Raji (cell line): ENCODE results near the gene NOP14.
A peak's percentile ranks its signal among the peaks of the same experiment; 100 is the strongest.

Experiments used
- POLR2A ChIP-seq: IDR thresholded peaks from 2 replicates; pipeline ENCODE4 v1.6.1; 2011; ENCODE audit warnings: low read depth, low read length, control low read depth; ENCODE audit not compliant: insufficient read depth

The NOP14 gene

DNA sequence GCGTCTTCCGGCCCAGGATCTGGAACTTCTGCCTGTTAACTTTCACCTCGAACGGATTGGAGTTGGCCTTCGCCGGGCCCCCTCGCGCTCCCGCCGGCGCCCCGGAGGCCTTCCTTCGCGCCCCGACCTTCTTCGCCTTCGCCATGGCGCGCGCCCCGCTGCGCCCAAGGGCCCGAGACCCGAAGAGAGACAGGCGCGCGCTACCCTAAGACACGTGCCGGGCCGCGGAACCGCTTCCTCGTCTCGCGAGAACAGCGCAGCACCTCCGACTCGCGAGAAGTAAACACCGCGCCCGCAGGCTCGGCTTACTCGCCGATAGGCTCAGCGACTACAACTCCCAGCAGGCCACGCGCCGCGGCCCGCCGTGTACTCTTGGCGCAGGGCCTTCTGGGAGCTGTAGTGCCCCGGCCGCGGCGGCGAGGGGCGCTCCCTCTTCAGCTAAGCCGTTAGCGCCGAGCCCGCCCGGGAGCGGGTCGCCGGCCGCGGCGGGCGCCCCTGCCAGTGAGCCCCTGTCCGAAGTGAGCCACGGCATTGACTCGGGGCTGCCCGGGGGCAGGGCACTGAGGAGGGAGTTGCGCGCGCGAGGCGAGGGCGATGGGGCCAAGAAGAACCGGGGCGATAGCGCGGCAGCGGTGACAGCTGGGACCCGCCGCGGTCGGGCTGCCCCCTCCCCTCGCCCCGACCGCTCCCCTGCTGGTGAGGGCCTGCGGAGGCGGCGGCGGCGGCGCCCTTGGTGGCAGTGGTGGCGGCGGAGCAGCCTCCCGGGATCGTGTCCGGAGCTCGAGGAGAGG lies at the start of gene NOP14, which contains the start of gene GRK4:
NOP14 (minus strand) TSS at position 232 of the 791 bp plus-strand sequence; CDS start at position 145, 87 bp downstream.
GRK4 (plus strand) TSS at position 397 of the 791 bp plus-strand sequence. CDS start 500 bp downstream, outside the sequence.
- peak; percentile 88 for TF ChIP-seq POLR2A

GRCh38 chr4:3011456-3012220 lies 48.4 kb upstream of the NOP14 start:
- TF ChIP-seq POLR2A: no peak

DNA sequence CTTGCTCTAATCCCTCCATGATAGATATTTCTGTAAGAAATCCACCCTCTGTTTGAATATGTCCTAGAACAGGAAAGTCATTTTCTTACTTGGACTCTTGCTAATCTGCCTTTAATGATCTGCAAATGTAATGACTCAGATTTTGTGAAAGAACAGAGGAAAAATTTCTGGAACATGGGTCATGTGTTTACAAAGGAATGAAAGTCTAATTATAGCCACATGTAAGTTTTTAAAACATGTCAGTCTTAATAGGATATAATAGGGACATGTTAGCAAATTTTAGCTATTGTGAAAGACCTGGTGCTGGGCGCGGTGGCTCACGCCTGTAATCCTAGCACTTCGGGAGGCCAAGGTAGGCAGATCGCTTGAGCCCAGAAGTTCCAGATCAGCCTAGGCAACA lies 47.8 kb upstream of the NOP14 start:
- TF ChIP-seq POLR2A: no peak

DNA sequence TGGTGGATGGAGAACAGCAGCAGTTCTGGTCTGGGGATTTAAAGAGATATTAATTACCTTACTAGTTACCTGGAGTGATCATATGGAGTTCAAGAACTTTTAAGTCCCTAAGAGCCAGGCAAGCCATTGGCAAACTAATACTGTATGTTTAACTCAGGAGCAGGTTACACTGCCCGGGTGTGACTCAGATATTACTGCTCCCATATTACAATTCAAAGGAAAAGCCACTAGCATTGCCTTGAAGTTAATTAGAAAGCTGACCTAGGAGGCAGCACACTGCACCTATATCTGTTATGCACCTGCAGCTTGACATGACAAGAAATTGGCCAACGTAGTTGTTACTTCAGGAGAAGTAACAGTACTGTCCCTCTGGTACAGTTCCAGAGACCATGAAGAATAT lies 47.4 kb upstream of the NOP14 start:
- TF ChIP-seq POLR2A: no peak

DNA sequence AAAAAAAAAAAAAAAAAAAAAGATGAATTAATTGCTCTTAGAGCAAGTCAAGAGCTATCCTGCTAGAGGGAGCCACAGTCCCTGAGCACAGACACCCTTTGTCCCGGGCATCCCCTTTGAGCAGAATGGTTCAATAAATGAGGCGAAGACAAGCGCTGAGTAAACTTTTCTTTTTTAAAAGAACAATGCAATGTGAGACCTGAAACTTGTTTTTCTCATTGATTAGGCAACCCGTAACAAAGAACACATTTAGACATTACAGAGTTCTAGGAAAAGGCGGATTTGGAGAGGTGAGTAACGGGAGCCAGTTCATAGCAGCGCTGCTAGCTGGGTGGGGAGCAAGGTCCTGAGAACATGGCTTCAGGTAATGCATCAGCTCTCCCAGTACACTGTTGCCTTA lies 46.2 kb upstream of the NOP14 start:
- no peak for TF ChIP-seq POLR2A

DNA sequence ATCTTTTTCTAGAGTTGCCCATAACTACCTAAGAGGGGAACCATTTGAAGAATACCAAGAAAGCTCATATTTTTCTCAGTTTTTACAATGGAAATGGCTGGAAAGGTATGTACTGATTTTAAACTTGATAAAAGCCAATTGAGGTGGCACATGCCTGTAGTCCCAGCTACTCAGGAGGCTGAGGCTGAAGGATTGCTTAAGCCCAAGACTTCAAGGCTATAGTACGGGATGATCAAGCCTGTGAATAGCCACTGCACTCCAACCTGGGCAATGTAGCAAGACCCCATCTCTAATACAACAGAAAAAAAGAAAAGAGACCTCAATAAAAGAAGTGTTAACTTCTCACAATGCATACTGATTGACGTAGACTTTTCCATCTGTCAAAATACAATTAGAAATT lies 44.5 kb upstream of the NOP14 start:
- no peak for TF ChIP-seq POLR2A

DNA sequence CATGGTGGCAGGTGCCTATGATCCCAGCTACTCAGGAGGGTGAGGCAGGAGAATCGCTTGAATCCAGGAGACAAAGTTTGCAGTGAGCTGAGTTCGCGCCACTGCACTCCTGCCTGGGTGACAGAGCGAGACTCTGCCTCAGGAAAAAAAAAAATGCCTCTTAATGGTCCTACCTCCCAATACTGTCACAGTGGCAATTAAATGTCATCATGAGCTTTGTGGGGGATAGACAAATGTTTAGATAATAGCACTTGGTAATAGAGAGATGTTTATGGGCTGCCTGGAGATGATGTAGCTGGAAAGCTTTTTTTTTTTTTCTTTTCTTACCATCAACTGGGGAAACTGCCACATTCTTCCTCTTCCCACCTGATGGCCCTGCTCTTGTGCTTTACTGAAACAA lies 33.2 kb upstream of the NOP14 start:
- no peak for TF ChIP-seq POLR2A

- TF ChIP-seq POLR2A: no peak
Measured at GRCh38 chr4:2995546-2996265, 32.5 kb upstream of the NOP14 start.

DNA sequence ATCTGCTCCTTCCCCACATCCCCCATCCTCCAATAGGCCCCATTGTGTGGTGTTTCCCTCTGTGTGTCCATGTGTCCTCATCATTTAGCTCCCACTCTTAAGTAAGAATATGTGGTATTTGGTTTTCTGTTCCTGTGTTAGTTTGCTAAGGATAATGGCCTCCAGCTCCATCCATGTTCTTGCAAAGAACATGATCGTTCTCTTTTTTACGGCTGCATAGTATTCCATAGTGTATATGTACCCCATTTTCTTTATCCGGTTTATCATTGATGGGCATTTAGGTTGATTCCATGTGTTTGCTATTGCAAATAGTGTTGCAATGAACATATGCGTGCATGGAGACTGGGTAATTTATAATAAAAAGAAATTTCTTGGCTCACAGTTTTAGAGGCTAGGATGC lies 31.7 kb upstream of the NOP14 start:
- TF ChIP-seq POLR2A: no peak

- no peak for TF ChIP-seq POLR2A
Measured at GRCh38 chr4:2991243-2991642, 28.0 kb upstream of the NOP14 start.

DNA sequence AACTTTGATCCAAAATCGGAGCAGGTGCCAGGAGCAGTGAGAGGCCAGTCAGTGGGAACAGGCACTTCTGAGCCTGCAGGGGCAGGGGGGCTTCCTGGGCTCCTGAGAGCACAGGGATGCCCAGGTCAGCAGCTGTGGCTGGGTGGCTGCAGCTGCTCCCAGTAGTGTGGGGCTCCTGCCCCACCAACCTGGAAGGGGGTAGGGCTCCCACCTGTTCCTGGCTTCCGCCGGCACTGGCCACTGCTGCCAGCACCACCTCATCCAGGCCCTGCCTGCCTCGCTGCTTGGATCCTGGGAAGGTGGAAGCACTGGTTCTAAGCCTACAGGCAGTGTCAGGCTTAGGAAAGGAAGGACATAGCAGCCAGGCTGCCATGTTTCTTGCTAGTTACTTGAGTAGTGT lies 18.8 kb upstream of the NOP14 start:
- TF ChIP-seq POLR2A: no peak

DNA sequence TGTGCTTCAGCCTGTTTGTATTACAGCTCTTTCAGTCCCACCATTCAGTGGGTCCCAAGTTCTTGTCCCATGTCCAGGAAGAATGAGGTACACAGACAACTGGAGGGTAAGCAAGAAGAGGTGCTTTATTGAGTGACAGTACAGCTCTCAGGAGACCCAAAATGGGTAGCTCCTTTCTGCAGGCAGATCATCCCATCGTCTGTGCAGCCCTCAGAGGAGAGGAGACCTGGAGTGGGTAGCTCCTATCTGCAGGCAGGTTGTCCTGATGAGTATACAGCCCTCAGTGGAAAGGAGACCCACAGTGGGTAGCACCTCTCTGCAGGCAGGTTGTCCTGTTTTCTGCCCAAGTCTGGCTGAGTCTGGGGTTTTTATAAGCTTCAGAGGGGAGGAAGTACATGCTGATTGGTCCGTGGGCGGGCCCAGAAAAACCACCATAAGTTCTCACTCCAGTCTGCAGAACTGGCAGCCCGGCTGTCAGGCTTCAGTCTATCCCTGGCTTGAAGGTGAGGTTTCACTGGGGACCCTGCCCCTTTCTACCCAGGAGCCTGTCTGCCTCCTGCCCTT lies 18.1 kb upstream of the NOP14 start:
- no peak for TF ChIP-seq POLR2A

GRCh38 chr4:2977211-2978088 lies 14.2 kb upstream of the NOP14 start:
- no peak for TF ChIP-seq POLR2A

DNA sequence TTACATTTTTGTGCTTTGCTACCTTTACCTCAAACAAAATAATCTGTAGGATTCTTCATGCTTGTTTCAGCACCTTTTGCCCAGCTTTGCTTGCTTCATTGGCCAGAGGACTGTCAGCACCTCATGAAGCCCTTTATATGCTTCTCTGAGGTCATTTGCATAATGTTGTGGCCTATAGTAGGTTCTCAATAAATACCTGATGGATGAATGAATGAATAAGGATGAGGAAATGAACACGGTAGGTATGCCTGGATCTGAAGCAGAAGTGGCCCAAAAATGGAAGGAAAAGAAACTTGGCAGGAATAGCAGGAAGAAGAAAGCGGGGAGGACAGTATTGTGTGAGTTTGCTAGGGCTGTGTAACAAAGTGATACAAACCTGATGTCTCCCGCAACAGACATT lies 8.1 kb upstream of the NOP14 start:
- TF ChIP-seq POLR2A: no peak
